GM12891 (cell line): ENCODE data around the gene VRK2.

ENCODE experiments used
- POLR2A ChIP-seq: IDR thresholded peaks from 2 replicates; pipeline ENCODE4 v1.6.1; 2011; ENCODE audit warnings: low read depth, low read length, control low read depth
- POLR2AphosphoS5 ChIP-seq: IDR thresholded peaks from 2 replicates; pipeline ENCODE4 v1.6.1; 2011; ENCODE audit warnings: low read depth, low read length, control low read depth
- TAF1 ChIP-seq: IDR thresholded peaks from 2 replicates; pipeline ENCODE4 v1.6.1; 2011; ENCODE audit warnings: low read depth, low read length, control low read depth

DNA sequence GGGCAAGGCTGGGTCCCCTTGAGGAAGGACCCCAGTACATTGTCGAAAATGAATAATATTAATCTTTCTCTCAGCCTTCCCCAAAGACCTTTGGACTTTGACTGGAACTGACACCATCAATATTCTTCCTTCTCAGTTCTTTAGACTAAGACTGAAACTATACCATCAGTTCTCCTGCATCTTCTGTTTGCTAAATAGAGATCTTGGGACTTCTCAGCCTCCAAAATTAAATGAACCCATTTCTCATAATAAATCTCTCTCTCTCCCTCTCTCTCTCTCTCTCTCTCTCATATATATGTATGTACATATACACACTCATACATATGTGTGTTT is 39.7 kb upstream of the VRK2 start:
- TF ChIP-seq POLR2A (no peak), TAF1 (no peak), POLR2AphosphoS5 (no peak)
